ENCODE data around the gene PRELID1.
"Not testable (repeated sequence)": the region's sequence is repeated elsewhere in the genome, so short reads cannot be mapped to it uniquely, and the experiment has no call there.

The PRELID1 gene

DNA sequence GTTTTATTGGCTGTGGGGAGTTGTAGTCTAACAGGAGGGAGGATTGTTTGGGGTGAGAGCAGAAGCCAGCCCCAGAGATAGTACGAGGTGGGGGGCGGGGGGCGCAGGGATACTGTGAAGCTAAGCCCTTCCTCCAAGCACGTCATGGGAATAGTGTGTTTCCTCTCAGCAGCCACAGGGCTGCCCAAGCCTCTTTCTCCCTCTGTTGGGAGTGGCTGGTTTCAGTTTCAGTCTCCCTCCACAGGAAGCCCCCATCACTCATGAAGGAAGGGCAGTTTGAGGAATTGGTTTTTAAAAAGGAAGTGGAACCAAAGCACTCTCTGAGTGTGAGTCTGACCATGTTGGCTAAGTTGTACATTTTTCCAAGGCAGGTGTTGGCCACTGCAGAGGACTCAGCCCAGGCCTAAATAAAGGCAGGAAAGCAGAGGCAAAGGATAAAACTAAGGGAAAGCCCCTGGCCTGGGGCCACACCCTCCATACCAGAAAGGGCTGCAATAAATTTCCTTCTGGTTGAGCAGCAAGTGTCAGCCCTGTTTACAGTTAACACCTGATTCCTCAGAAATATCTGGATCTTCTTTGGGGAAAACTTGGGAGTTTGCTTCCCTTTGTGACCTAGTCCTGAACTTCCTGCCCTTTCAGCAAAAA is 3.2 kb upstream of the PRELID1 start:
- DNase-seq = peak; percentile 85

DNA sequence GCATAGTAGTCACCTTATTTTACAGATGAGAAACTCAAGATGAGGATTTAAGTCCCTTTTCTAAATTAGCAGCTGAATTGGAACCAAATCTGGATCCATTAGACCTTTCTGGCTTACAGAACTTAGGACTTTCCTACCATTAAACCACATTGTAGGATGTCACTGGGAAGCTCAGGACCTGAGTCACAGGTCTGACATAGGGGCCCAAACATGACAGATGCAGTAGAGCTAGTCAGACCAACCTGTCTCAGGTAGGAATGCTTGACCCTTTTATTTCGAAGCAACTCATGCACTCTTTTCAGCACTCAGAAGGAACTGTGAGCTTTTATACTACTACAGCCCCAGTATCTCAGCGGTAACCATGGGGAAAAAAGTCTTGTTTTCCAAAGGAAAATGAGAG is 2.6 kb upstream of the PRELID1 start:
- DNase-seq = no peak

DNA sequence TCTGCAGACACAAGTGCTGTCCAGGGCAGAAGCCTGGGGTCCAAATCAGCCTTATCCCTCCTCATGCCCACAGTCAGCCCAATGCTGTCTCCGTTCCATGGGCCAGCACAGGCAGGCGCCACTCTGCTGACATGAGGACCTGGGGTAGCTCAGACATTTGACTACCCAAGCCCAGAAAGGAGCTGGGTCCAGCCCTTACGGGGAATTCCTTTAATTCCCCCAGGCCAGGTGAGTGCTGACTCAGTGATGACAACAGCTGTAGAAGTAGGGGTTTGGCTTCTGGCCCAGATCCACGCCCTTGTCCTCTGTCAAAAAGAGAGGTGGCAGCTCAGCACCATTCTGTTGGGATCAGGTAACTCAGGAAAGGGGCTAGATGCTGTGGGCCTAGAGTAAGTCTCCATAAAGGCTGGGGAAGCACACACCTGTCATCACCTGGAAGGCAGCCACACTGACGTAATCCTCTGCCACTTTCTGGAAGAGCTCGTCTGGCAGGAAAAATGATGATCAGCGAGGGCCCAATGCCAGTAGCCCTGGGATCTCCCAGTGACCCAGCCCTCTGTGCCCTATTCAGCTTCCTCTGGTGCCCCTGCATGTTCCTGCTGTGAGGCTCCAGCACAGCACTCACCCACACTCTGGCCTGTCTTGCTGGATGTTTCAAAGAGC is 2.0 kb upstream of the PRELID1 start:
- no peak for DNase-seq

DNA sequence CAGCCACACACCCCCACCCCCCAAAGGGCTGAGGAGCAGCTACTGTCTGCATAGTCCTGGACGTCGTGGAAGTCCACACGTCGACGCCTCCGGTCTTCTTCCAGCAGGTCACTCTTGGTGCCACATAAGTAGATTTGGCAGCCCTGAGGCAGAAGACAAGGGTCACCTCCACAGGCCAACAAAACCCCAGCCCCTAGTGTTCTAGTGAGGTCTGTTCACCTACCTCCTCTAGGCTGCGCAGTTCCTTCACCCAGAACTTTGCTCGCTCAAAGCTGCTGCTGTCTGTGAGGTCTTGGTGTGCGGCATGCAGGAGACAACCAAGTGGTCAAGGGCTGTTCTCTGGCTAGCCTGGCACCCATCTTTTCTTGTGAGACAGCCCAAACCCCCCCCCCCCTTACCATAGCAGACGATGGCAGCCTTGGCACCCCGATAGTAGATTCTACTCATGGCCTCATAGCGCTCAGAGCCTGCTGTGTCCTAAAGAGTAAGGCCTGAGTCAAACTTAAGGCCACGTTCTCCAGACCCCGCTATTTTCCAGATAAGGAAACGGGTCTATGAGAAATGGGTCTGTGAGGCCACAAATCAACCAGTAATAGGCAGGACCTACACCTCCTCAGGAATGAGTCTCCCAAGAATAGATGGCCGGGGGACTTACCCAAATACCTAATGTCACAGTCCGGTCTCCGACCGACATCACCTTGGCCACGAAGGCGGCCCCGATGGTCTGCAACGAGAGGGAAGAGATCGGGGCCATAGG is 1.1 kb upstream of the PRELID1 start:
- DNase-seq = peak; percentile 54

DNA sequence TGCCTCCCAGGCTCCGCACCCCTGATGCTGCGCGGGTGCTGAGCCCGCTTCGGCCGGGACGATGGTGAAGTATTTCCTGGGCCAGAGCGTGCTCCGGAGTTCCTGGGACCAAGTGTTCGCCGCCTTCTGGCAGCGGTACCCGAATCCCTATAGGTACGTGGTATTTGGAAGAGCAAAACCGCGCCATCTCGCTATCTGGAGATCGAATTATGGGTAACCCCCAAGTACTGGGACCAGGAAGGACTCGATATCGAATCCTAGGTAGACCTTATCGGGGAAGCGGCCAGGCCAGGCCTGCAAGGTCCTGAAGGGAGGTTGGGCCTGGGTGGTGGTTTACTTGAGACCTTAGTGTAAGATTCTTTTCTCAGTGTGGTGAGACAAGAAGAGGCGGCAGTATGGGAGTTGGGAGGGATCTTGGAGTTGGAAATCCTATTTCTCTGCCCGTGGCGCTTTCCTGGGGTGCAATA is 359 bp downstream of the PRELID1 start:
- peak; percentile 53 for DNase-seq

DNA sequence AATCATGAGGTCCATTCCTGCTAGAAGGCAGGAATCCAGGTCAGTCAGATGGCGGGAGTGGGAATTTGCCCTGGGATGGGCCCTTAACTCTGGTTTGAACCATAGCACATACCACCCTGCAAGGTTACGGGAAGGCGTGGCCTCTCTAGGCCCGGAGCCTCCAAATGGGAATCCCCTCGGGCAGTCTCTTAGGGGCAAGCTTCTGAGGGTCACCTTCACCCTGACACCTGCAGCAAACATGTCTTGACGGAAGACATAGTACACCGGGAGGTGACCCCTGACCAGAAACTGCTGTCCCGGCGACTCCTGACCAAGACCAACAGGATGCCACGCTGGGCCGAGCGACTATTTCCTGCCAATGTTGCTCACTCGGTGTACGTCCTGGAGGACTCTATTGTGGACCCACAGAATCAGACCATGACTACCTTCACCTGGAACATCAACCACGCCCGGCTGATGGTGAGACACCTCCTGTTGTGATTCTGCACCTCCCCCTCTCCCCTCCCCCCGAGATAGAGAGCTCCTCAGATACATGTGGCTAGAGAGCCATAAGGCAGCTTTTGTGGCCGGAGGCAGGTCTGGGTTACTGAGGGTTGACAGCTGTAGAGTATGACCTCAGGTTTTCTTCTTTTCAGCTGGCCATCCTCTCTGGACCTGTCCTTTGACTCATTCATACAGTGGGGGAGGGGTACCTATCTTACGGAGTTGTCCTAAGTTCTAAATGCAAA is 957 bp downstream of the PRELID1 start:
- no peak for DNase-seq

DNA sequence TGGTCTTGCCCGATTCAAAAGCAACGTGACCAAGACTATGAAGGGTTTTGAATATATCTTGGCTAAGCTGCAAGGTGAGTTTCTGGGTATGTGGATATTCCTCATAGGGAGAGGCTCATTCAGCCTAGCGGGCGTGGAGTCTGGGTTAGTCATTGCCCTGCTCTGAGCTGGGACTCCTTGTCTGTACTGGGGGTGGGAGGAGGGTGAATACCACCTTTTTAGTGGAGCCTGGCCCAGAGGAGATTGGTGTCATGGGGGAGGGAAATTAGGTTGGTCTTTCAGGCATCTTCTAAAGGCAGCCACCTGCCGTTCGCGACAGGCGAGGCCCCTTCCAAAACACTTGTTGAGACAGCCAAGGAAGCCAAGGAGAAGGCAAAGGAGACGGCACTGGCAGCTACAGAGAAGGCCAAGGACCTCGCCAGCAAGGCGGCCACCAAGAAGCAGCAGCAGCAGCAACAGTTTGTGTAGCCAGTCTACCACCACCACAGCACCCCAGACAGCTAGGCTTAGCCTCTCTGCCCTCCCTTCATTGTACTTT is 2.6 kb downstream of the PRELID1 start:
- not testable (repeated sequence) for DNase-seq

DNA sequence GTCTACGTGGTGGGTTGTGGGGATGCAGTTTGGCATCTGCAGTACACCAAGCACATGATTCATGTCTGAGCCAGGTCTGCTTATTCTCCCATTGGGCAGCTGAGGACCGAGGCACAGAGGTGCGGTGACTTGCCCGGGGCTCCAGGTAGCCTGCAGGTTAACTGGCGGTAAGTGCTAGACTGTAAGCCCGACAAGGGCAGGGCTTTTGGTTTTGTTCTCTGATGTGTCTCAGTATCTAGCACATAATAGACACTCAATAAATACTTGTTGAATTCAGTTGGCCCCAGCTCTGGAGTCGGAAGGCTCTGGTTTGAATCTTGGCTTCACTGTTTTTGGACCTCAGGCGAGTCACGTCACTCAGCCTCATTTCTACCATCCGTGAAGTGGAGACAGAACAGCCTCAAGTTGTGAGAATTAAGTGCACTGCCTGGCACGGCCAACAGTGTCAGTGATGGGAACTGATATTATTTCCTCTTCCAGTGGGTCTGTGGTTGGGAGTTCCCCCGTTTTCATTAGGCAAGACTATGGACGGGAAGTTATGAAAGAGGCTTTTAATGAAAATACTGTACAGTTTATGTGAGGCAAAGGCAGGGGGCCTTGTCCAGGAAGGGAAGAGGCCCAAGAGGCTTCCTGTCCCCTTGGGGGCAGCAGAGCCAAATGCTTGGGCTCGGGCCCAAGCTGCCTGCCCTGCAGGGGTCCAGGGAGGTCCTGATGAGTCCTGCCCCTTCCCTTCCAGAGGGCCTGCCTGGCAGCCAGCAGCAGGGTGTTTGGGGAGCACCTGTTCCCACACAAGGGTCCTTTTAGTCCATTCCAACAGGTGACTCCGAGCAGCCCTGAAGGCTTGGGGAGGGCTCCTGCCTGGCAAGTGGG is 3.3 kb downstream of the PRELID1 start:
- DNase-seq = peak; percentile 71

DNA sequence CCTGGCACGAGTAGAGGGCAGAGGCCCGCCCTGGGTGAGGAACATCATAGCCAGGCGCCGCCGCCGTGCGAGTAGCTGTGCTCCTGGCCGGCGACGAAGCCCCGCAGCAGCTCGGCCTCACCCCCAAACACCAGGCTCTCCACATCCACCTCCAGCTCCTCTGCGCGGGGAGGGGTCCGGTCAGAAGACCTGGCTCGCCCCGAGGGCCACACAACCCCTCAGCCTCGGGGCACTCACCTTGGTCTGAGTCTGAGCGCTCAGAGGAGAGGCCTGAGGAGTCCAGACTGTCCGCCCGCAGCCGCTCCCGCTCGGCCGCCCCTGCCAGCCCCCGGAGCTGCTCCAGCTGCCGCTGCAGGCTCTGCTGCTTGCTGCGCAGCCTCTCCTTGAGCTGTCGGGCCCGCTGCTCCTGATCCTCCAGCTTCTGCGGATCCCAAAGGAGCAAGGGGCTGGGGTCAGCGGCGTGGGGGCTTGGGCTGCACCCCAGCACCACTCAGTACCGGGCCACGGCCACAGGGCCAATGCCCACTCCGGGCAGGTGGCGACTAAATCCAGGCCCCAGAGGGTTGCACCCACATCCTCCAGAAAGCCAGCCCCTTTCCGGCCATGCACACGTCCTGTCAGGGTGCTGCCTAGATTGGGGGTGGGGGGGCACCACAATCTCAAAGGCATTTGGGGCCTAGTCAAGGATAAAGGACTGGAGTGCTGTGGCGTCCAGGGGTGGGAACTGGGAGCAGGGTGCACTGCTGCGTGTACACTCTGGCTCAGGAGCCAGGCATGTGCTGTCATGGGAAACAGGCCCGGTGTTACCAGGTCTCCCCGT is 4.2 kb downstream of the PRELID1 start:
- no peak for DNase-seq

DNA sequence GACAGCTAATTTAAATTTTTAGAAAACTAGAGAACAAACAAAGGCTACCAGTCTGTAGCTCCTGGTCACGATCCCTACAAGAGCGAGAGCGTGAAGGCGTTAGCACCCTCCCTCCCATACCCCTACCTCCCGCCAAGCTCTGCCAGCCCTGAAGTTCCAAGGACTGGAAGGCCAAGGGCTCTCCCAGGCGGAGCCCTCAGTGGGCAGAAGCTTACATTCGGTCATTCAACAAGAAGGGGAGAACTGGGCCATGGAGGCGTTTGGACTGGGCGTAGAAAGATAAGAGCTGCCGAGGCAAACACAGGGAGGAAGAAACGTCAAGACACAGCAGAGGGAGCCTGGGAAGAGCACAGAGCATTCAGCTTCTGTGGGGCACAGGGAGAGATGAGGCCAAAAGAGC is 5.1 kb downstream of the PRELID1 start:
- DNase-seq = no peak

DNA sequence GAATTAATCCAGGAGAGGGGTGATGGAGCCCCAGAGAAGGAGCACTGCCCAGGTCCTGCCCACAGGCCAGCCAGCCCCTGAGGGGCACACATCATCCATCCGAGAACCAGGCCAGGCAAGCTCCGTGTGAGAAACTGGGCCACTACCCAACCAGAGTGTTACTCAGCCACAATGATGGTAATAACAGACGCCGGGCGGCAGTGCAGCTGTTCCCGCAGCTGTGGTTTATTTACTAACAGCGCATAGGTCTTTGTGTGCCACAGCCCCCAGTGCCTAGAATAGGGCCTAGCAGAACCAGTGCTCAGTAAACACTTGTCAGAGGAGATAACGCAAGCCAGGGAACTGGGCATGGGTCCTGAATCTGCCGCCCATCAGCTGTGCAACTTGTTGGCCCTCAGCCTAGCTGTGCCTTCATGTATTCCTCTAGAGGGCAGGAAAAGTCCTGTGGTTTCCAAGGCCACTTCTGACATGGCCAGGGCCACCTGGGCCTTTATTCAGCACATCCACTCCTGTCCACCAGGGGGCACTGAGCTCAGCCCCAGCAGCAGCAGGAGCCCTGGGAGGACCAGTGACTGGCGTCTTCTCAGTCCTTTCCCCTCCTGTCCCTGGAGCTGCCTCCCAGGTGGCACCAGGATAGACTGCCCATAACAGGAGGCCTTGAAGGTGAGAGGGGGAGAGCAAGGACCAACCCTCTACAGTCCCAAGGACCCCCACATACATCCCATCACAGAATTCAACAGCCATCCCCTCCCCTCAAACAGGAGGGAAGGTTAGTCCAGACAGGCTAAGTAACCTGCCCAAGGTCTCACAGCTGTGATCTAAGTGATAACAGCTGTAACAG is 6.0 kb downstream of the PRELID1 start:
- peak; percentile 86 for DNase-seq

DNA sequence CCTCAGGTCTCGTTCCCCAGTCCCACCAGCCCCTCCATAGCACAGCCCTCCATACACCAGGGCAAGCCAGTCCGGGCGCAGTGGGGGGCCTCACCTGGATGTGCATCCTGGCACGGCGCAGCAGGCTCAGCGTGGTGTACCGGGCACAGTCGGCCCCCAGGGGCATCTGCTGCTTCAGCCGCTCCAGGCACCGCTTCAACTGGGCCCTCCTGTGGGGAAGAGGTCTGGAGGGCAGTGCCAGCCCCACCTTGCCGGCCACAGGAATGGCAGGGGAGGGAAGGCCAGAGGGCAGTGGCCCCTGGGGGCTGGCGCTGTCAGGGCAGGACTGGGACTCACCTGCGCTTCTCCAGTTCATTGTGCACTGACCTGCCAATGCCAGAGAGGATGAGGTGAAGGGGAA is 6.7 kb downstream of the PRELID1 start:
- no peak for DNase-seq

DNA sequence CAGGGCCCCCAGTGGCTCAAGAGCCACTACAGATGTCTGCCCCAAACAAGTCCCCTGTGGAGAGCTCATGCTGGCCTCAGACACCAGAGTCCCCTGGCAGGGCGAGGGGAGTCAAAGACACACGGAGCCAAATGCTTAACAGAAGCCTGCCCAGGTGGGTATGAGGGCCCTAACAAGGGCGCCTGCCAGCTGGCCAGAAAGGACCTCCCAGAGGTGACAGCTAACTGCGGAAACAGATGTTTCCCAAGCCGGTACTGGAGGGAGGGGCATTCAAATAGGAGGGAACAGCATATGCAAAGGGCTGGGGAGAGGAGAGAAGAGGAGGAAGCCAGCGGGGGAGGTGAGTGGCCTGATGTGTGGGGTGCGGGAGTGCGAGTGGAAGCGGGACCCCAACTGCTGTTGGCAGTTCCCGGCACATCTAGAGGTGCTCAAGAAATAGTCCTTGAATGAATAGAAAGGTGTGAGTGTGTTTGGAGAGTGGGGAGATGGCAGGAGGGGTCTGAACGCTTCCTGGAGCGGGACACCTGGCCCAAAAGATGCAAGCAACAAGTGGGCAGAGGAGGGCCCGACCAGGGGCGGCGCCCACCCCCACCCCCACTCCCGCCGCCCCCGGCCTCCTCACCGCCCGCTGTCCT is 7.3 kb downstream of the PRELID1 start:
- peak; percentile 81 for DNase-seq

DNA sequence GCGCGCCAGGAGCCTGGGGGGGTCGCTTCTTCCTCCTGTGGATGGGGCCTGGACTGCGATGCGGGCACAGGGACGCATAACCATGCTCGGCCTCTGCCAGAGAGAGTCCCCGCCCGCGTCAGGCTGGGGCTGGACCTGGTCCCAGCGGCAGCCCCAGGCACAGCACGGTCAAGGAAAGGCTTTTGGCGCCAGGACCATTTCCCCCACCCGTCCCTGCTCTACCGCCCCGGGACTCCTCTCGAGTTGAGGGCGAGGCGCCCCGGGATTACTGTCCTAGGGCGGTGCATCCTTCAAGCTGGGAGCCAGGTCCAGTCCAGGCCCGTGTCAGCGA is 7.8 kb downstream of the PRELID1 start:
- no peak for DNase-seq

DNA sequence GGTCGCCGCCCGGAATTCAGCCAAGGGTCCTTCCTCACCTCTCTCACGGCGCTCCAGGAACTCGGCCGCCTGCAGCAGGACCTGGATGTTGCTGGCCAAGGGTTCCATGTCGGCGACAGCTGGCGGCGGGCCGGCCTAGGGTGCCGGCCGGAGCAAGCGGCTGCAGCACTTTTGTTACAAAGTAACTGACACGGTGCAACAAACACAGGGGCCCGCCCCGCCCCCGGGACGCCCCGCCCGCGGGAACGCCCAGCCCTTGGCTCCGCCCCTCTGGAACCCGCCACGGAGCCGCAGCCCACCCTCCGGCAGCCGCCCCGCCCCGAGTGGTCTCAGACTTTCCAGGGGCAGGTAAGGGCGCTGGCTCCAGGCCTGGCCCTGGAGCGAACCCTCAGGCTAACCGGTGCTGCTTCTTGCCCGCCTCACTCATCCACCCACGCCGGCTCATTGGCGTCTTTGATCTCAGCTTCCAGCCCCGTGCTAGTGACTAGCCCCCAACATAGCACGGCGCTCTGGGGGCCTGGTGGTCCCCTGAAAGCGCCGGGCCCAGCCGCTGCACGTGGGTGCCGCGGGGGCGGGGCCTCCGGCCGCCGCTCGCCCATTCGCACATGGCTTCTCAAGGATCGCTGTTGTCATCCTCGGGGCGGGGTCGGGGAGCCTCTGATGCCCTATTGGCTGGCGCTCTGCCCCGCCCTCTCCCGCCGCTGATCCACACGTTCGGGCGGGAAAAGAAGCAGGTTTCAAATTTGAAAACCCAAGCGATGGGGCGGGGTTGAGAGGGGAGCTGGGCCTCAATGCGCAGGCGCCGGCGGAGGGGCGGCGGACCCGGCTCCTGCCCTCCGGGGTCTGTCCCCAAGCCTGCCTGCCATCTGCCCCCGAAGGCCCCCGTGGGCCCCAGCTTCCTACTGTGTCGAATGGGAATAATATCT is 8.4 kb downstream of the PRELID1 start, which contains the start of gene MXD3:
Gene MXD3, minus strand, starts transcription at position 176 of the 926 bp plus-strand sequence. Its CDS starts 68 bp downstream, at position 108.
- peak; percentile 99 for DNase-seq

DNA sequence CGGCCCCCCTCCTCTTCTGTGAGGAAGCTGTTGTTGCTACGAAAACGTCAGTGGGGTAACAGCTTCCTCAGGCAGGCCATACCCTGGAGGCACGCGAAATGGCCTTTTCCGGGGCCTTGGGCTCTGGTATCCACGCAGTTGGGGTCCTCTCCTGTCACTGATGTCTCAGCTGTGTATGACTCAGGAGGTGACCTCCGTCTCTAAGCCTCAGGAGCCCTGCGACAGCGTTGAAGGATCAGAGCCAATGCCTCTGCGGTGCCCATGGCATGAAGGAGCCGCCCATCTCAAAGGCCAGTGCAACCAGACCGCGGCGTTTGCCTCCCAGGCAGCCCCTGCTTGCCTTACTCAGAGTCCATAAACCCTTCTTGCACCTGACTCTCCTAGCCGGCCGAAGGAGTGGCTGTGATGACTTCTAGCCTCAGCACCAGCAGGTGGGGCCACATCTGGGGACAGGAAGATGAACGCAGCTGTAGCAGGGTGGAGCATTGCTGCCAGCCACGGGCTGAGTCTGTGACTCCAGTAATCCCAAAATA is 9.1 kb downstream of the PRELID1 start:
- peak; percentile 79 for DNase-seq

DNA sequence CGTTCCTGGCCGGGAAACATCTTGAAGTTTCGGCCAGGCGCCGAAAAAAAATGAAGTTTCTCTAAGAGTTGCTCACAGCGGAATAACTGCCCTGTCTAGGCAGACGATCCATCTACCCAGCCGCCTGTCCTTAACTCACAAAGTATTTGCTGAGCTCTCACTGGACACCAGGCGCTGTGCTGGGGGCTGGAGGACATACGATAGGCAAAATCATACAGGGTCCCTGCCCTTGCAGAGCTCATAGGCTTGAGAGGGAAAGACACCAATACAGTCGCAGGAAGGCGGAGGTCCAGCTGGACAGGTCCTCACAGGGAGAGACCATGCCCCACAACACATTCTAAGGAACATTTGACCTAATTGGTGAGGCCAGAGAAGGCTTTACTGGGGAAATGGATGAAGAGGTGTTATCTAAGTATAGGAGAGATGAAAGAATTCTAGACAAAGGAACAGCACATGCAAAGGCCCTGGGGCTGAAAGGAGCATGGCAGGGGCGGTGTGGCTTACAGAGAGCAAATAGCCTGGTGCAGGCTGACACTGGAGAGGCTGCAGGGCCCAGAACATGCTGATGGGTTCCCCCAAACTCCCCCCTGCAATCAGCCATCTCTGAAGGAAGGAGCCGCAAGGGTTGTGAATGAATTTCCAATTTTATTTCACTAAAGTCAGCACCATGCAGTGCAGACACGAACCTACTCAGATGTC is 10.1 kb downstream of the PRELID1 start:
- DNase-seq = no peak

All from hematopoietic multipotent progenitor cell treated with erythropoietin and hydrocortisone succinate and interleukin-3 and kit ligand, for 6 days (in vitro differentiated cells).